Measurements from ENCODE around the gene AUNIP. TPM values are rescaled to one million over a fixed set of nuclear protein-coding genes. Genes with fewer than 3 reads are reported as not detected.

Gene AUNIP
- total RNA-seq, 1 experiment from 2014 or later: 22.2 TPM

DNA sequence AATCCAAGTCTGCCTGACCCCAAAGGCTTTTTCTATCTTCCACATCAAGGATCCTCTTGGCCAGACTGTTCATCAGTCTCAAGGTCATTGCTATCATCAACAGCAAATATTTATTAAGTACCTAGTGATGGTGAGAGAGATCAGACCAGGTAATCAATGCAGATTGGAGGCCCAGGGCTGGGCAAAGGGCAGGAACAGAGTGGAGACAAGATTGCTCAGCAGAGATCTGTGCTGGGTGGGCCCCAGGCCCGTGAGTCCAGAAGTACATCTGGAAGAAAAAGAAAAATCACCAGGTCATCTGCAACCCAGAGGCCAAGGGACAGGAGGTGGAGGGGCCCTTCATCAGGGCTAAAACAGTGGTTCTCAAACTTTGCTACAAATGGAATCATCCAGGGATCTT is 26.3 kb upstream of the AUNIP start:
- Histone ChIP-seq H3K9ac (ENCODE audit: extremely low read depth, insufficient read length, low read length) (no peak overlapping the region), H3K4ac (ENCODE audit: low read depth, low read length) (no peak overlapping the region), H2BK20ac (ENCODE audit: low read depth, low read length, poor library complexity, severe bottlenecking) (no peak overlapping the region), H4K91ac (ENCODE audit: insufficient read length, low read depth, low read length) (no peak overlapping the region), H4K8ac (replicated peaks; ENCODE audit: insufficient read length, low read depth, low read length) (no peak overlapping the region), H4K20me1 (ENCODE audit: control insufficient read depth, insufficient read depth, insufficient read length) (no peaks in the 10 kb centered on the region), H3K23me2 (ENCODE audit: insufficient read length, low read depth, low read length, poor library complexity, severe bottlenecking) (no peaks in the 10 kb centered on the region), H2BK12ac (ENCODE audit: insufficient read length, low read depth, low read length) (no peak overlapping the region), H2BK120ac (ENCODE audit: low read depth, low read length, poor library complexity, severe bottlenecking) (no peak overlapping the region), H3K27ac (ENCODE audit: insufficient read length, low read depth, low read length) (no peak overlapping the region), H2BK15ac (ENCODE audit: low read depth, low read length) (no peak overlapping the region), H2AFZ (ENCODE audit: low read length) (no peak overlapping the region), H3K4me1 (ENCODE audit: insufficient read depth, low read length) (no peaks in the 10 kb centered on the region), H3K14ac (ENCODE audit: insufficient read depth, low read length) (no peak overlapping the region), H3K56ac (ENCODE audit: insufficient read length, low read depth, low read length) (no peak overlapping the region), H3K27me3 (ENCODE audit: insufficient read depth, low read length) (no peaks in the 10 kb centered on the region), H2AK5ac (ENCODE audit: insufficient read length, low read length) (no peak overlapping the region), H3K79me1 (ENCODE audit: insufficient read depth, low read depth, low read length, poor library complexity, severe bottlenecking) (no peaks in the 10 kb centered on the region), H3K23ac (ENCODE audit: insufficient read length, low read depth, low read length) (no peak overlapping the region), H3K4me2 (ENCODE audit: insufficient read depth, insufficient read length, low read length) (no peak overlapping the region), H3T11ph (ENCODE audit: low read length) (no peak overlapping the region), H3K18ac (ENCODE audit: insufficient read length, low read depth, low read length) (no peak overlapping the region), H2BK5ac (ENCODE audit: insufficient read length, low read length) (no peak overlapping the region), H4K5ac (ENCODE audit: insufficient read length, low read depth, low read length) (no peak overlapping the region), H3K9me3 (ENCODE audit: control insufficient read depth, low read depth, low read length) (no peaks in the 10 kb centered on the region), H3K79me2 (ENCODE audit: insufficient read depth, low read length) (no peaks in the 10 kb centered on the region)
- WGBS (ENCODE audit: extremely low coverage, insufficient read length, low lambda C conversion rate): no CpG with 5 or more reads among the region's 1 CpG
- Mint-ChIP-seq H3K27me3 (ENCODE audit: low read depth) (0 out of 2 replicates have a peak, but pooled peaks cover under 1% of the 10 kb centered on the region), H3K36me3 (ENCODE audit: insufficient read depth in 1 of 3, low read depth in 3 of 3) (peaks cover 0 to 5% (median 0%) of the 10 kb centered on the region in 3 experiments; a peak in 4 of 7 replicates), H3K4me3 (no peak overlapping the region), H3K27ac (no peak overlapping the region), H3K9me3 (no peaks in the 10 kb centered on the region), H3K4me1 (peaks cover 10 to 13% of the 10 kb centered on the region in 2 experiments)
- no peak for TF ChIP-seq CTCF (conservative IDR thresholded peaks at IDR 0.05)
- no peak for DNase-seq

All from H9 (cell line).